Measurements from ENCODE around the gene CTSW. TPM values are rescaled to one million over a fixed set of nuclear protein-coding genes. Genes with fewer than 3 reads are reported as not detected.

The CTSW gene
- polyA plus RNA-seq, 2 of the 4 experiments (the other 2 are of a cell fraction): not detected

GRCh38 chr11:65911682-65912568 lies 32.3 kb downstream of the CTSW start:
- ATAC-seq (peak; percentile 7 to 24; a peak in 3 of 6 replicates), DNase-seq (ENCODE audit: low read depth in 1 of 2, low spot score in 1 of 2) (peak; percentile 68 to 79), FAIRE-seq (no peak)
- peak overlapping the region; percentile 51 to 100 for H3K27ac ChIP-seq
- no peak overlapping the region for H3K4me3 ChIP-seq
- no peaks in the 10 kb centered on the region for H3K9me3 ChIP-seq
- H3K4me2 ChIP-seq: peak overlapping the region; percentile 65
- ChIA-PET POLR2A (interaction anchor here (0.6 to 2.0 kb wide), 6 partner anchors 10 to 248 kb away, joined by 3 to 13 read pairs (median 3); partner anchors contain the start of genes CCDC85B, FIBP and FOSL1), CTCF (interaction anchor here (0.6 to 31.6 kb wide), 11 partner anchors 10 to 132 kb away, joined by 3 to 618 read pairs (median 4); partner anchors contain the start of genes CCDC85B, FIBP and FOSL1)
- WGBS (ENCODE audit: missing lambda C conversion rate): 26% methylated on average over 12 of the region's 14 CpGs
- peaks cover 61% of the 10 kb centered on the region for H3K4me1 ChIP-seq
- no peak for TF ChIP-seq NR3C1 (IDR thresholded peaks at IDR 0.05)
- no peak for TF ChIP-seq REST (IDR thresholded peaks at IDR 0.05)
- TF ChIP-seq FOSB (CRISPR knock-in tag; IDR thresholded peaks at IDR 0.05): no peak
- no peak for TF ChIP-seq ZFP36 (IDR thresholded peaks at IDR 0.05; ENCODE audit: borderline replicate concordance, partially characterized antibody)
- TF ChIP-seq ZNF302 (CRISPR knock-in tag; IDR thresholded peaks at IDR 0.05): no peak
- TF ChIP-seq MAZ (IDR thresholded peaks at IDR 0.05; ENCODE audit: borderline replicate concordance, low read depth, low read length): no peak
- no peak for TF ChIP-seq KDM1A (IDR thresholded peaks at IDR 0.05; ENCODE audit: low read depth)
- TF ChIP-seq BHLHE40 (IDR thresholded peaks at IDR 0.05; ENCODE audit: low read depth, low read length): no peak
- no peak for TF ChIP-seq HDAC2 (IDR thresholded peaks at IDR 0.05)
- no peak for TF ChIP-seq HMGXB4 (CRISPR knock-in tag; IDR thresholded peaks at IDR 0.05; ENCODE audit: borderline replicate concordance)
- no peak for TF ChIP-seq EHMT2 (IDR thresholded peaks at IDR 0.05; ENCODE audit: low read depth)
- TF ChIP-seq HOXA7 (CRISPR knock-in tag; IDR thresholded peaks at IDR 0.05): no peak
- TF ChIP-seq HOXB5 (CRISPR knock-in tag; IDR thresholded peaks at IDR 0.05): 0 out of 2 replicates have a peak, but pooled peaks have one; percentile 25
- no peak for TF ChIP-seq TP53 (CRISPR knock-in tag; IDR thresholded peaks at IDR 0.05)
- no peak for TF ChIP-seq ELK1 (IDR thresholded peaks at IDR 0.05; ENCODE audit: low read depth, low read length)
- no peak for TF ChIP-seq RARB (CRISPR knock-in tag; IDR thresholded peaks at IDR 0.05)
- TF ChIP-seq HES2 (IDR thresholded peaks at IDR 0.05): no peak
- no peak for TF ChIP-seq MAFK (IDR thresholded peaks at IDR 0.05; ENCODE audit: partially characterized antibody)
- TF ChIP-seq CBX8 (IDR thresholded peaks at IDR 0.05): no peak
- TF ChIP-seq BCL3 (IDR thresholded peaks at IDR 0.05): no peak
- TF ChIP-seq ZSCAN20 (CRISPR knock-in tag; IDR thresholded peaks at IDR 0.05): no peak
- TF ChIP-seq RNF2 (IDR thresholded peaks at IDR 0.05; ENCODE audit: borderline replicate concordance, low read depth): no peak
- peak; percentile 47; the same call in 1 of the 3 replicates for TF ChIP-seq SMC3 (IDR thresholded peaks at IDR 0.05)
- peak; percentile 38 to 54; a peak in 4 of 5 replicates for TF ChIP-seq RAD21 (conservative IDR thresholded peaks at IDR 0.05 in 1 of 2, IDR thresholded peaks at IDR 0.05 in 1 of 2)
- no peak for TF ChIP-seq USF2 (IDR thresholded peaks at IDR 0.05)
- no peak for TF ChIP-seq EP300 (IDR thresholded peaks at IDR 0.05)
- TF ChIP-seq CTCF (IDR thresholded peaks at IDR 0.05): peak; percentile 43; the same call in 2 of the 3 replicates
- no peak for TF ChIP-seq CBX2 (IDR thresholded peaks at IDR 0.05; ENCODE audit: borderline replicate concordance, low read depth)
